HFF-Myc (cell line): Measurements from ENCODE around the gene KIAA0319L.

ENCODE experiments used
- DNase-seq: peaks from one replicate; pipeline ENCODE4 v3.0.0-alpha.2; 2011; ENCODE audit warnings: low read depth; ENCODE audit errors: extremely low read depth
- H3K4me3 ChIP-seq: replicated peaks from 2 replicates; pipeline ENCODE4 v1.5.1; 2011; ENCODE audit warnings: low read depth, mild to moderate bottlenecking, control low read depth, low read length
- CTCF ChIP-seq: IDR thresholded peaks from 2 replicates; pipeline ENCODE4 v1.5.1; 2012; ENCODE audit warnings: mild to moderate bottlenecking, low read depth, low read length, control low read depth; ENCODE audit errors: missing control alignments

The KIAA0319L gene

GRCh38 chr1:35558374-35559316 is 1.4 kb upstream of the KIAA0319L start:
- H3K4me3 ChIP-seq: peak overlapping the region; percentile 79
- no peak for TF ChIP-seq CTCF
- no peak for DNase-seq

GRCh38 chr1:35557611-35558373 is 589 bp upstream of the KIAA0319L start, which contains the start of gene NCDN:
NCDN (plus strand) TSS chr1:35557799; CDS start chr1:35558191, 392 bp downstream.
- H3K4me3 ChIP-seq: peak within 1 kb of the TSS; percentile 79
- peak; percentile 90 for DNase-seq
- no peak for TF ChIP-seq CTCF

GRCh38 chr1:35556484-35557117 is 602 bp downstream of the KIAA0319L start:
- peak overlapping the region; percentile 79 for H3K4me3 ChIP-seq
- no peak for DNase-seq
- no peak for TF ChIP-seq CTCF

- peak overlapping the region; percentile 79 for H3K4me3 ChIP-seq
- no peak for TF ChIP-seq CTCF
- no peak for DNase-seq
Observed at GRCh38 chr1:35555601-35556477, 1.4 kb downstream of the KIAA0319L start.

- TF ChIP-seq CTCF: no peak
- H3K4me3 ChIP-seq: no peak overlapping the region
- no peak for DNase-seq
Observed at GRCh38 chr1:35555212-35555584, 2.0 kb downstream of the KIAA0319L start.
